GM19455 (cell line): ENCODE measurements around the gene COPS4.
"Not testable (repeated sequence)": the region's sequence is repeated elsewhere in the genome, so short reads cannot be mapped to it uniquely, and the experiment has no call there.

Experiments used
- ATAC-seq: cut with Tn5 transposase; IDR thresholded peaks from one replicate; pipeline ENCODE4 v1.9.1; 2021; ENCODE audit not compliant: unreplicated experiment

COPS4 gene

GRCh38 chr4:83083925-83084475 lies 49.0 kb downstream of the COPS4 start:
- no peak for ATAC-seq

DNA sequence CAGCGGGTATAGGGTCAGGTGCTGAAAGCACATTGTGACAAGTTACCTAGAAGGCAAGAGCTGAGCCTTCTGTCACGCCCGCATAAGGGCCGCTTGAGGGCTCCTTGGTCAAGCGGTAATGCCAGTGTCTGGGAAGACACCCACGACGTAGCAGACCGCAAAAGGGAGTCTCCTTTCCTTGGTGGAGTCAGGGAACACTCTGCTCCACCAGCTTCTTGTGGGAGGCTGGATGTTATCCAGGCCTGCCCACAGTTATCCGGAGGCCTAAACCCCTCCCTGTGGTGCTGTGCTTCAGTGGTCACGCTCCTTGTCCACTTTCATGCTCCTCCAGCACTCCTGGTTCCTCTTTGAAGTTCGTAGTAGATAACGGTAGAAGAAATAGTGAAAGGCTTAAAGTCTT lies 50.0 kb downstream of the COPS4 start:
- not testable (repeated sequence) for ATAC-seq

- ATAC-seq, result no peak
These were observed 54.6 kb downstream of the COPS4 start for GRCh38 chr4:83089410-83090157.

DNA sequence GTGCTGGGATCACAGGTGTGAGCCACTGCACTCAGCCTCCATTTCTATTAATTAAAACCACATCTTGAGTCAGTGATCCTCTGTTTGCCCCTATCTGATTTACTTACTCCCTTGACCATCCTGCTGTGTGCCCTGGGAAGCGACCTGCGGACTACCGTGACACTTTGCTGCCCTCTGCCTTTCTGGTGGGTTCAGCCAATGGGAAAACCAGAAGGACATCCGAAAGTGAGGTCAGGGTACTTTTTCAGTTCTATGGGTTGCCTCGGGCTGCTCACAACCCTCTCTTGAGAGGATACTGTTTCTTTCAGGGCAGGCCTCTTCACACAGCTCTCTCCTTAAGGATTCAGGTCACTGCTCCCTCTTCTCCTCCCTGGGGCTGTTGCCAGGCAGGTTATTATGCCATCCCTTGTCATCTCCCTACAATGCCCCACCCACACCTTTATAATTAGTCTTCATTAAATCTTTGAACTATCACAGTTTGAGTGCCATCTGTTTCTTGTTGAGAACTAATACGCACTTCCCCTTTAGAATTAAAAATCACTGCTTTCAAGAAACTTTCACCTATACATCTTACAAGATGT lies 58.2 kb downstream of the COPS4 start:
- no peak for ATAC-seq

GRCh38 chr4:83096397-83096796 lies 61.4 kb downstream of the COPS4 start:
- no peak for ATAC-seq

- no peak for ATAC-seq
These were observed 70.0 kb downstream of the COPS4 start for GRCh38 chr4:83104991-83105390.

- no peak for ATAC-seq
These were observed 72.6 kb downstream of the COPS4 start for GRCh38 chr4:83107631-83108030.

- no peak for ATAC-seq
These were observed 73.3 kb downstream of the COPS4 start for GRCh38 chr4:83108101-83108861.

GRCh38 chr4:83109480-83110222 lies 74.7 kb downstream of the COPS4 start:
- peak; percentile 15 for ATAC-seq

DNA sequence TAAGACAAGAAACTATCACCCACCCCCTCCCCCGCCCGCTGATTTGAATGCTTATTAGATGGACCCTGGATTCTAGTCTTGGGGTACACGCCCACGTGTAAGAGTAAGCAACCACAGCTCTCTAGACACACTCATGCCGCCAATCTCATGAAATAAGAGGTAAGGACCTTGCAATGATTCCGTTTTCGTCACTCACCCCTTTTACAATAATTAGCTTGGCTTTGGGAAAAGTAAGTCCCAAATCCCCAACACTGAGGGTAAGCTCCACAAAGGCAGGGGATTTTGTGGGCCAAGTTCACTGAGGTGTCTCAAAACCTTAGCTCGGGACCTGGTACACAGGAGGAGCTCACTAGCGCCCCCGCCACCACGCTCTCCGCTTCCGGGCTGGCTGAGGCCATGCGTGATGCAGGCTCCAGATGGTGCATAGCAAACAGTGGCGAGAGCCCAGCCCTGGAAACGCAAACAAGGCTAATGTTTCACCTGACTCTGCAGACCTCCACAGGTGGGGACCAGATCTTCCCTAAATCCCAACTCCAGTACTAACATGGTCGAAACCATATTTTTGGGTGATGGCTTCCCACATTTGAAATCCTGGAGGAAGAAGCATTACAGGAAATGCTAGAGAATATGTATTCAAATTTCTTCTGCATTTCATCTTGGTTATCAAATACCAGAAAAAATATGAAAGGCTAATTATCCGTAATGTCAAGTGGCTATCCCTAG lies 75.4 kb downstream of the COPS4 start:
- ATAC-seq, result peak; percentile 64

DNA sequence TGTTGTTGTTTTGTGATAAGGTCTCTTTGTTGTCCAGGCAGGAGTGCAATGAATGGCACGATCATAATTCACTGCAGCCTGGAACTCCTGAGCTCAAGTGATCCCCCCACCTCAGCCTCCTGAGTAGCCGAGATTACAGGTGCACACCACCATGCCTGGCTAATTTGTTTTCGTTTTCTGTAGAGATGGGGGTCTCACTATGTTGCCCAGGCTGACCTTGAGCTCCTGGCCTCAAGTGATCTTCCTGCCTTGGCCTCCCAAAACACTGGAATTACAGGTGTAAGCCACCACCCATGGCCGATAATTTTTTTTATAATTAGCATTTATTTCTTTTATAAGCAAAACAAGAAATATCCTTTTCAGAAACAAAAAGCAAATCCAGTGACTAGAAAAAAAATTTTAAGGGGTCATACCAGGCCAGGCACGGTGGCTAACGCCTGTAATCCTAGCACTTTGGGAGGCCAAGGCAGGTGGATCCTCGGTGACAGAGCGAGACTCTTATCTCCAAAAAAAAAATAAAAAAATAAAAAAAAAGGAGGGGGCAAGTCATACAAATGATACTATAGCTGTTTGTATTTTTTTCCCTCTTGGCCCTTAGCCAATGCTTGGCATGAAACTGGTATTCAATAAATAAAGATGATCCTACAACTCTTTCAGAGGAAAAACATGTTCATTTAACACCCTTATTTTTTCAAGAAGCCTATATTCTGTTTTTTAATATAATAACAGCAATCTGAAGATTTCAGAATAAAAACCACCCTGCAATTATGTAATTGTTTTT lies 76.2 kb downstream of the COPS4 start:
- ATAC-seq, result no peak

GRCh38 chr4:83111751-83112141 lies 76.8 kb downstream of the COPS4 start:
- not testable (repeated sequence) for ATAC-seq

DNA sequence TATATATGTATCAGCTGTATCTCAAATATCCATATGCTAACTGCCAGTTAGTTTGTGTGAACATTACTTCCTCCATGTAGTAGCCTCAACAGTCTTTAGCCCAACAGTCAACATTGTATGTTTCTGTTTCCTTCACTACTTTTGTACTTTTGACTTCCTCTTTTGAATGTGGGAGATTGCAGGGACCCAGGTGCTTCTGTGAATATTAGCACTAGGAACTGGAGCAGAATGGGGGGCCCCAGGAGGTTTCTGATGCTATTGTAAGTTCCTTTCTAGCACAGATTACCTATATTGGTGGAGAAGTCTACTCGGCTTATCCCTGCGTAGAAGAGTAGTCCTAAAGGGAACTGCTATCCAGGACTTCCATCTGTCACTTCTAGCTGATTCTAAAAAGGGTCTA lies 77.2 kb downstream of the COPS4 start:
- ATAC-seq, result no peak

- ATAC-seq, result no peak
These were observed 77.9 kb downstream of the COPS4 start for GRCh38 chr4:83112678-83113428.

- ATAC-seq, result no peak
These were observed 78.4 kb downstream of the COPS4 start for GRCh38 chr4:83113429-83113786.

DNA sequence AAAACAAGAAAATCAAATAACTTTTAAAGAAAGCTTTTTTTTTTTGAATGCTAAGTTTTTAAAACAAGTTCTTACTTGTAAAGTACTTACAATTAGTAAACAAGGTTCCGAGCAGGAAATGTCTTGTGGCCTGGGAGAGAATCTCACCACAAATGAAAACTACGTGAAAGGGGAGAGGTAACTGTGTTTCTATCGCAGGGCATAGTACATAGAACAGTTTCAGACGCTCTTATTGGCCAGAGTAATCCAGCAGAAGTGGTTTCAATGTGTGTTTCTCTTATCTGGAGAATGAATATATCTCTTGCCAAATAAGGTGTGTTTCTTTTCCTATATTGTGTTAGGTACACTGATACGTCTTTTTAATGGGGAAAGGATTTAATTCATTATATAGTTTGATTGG lies 79.6 kb downstream of the COPS4 start, which contains the start of gene PLAC8:
Gene PLAC8, minus strand, starts transcription at position 154 of the 400 bp plus-strand sequence. CDS start 6,808 bp downstream, outside the sequence.
- ATAC-seq, result peak; percentile 48

DNA sequence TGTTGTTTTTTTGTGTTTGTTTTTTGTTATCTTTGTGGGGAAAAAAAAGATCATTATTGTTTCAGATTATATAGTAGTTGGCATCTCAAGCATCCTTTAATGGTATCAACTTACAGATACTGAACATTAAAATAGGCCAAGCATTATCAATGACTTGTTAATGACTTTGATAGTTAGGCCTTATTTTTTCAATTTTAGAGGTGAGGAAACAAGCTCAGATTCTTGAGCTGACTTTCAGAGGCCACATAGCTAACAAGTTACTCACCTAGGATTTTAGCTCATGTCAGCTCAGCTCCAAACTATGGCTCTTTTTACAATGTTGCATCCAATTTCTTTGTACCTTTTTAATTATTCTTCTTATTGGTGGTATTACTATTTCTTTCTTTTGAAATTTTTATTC lies 80.0 kb downstream of the COPS4 start:
- ATAC-seq, result no peak

DNA sequence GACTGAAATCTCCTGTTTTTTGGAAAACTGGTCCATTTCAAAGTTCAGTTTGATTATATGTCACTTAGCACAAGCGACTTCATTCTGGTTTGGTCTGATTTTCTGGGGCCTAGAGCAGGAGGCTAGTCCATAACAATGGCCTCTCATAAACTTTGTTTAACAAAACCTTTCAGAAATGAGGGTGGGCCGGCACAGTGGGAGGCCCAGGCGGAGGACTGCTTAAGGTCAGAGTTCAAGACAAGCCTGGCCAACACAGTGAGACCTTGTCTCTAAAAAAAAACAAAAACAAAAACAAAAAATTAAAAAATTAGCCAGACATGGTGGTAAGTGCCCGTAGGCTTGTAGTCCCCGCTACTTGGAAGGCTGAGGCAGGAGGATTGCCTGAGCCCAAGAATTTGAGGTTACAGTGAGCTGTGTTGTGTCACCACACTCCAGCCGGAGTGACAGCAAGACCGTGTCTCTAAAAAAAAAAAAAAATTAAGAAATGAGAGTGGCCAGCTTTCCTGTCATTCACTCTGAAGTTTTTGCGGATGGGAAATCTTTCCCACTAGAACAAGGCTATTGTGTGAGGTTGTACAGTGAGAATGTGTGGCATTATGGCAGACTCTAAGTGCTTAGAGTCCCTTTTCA lies 80.8 kb downstream of the COPS4 start:
- no peak for ATAC-seq
